GM12874 (cell line): Measurements from ENCODE around the gene KRT33A.
A peak's percentile ranks its signal among the peaks of the same experiment; 100 is the strongest.

Source experiments
- TF ChIP-seq, protein P1 (sequence below): IDR thresholded peaks from 2 replicates; pipeline ENCODE4 v1.5.1; 2011; ENCODE audit warnings: low read depth, mild to moderate bottlenecking, control low read depth, low read length, moderate library complexity; ENCODE audit not compliant: insufficient read depth

KRT33A gene

DNA sequence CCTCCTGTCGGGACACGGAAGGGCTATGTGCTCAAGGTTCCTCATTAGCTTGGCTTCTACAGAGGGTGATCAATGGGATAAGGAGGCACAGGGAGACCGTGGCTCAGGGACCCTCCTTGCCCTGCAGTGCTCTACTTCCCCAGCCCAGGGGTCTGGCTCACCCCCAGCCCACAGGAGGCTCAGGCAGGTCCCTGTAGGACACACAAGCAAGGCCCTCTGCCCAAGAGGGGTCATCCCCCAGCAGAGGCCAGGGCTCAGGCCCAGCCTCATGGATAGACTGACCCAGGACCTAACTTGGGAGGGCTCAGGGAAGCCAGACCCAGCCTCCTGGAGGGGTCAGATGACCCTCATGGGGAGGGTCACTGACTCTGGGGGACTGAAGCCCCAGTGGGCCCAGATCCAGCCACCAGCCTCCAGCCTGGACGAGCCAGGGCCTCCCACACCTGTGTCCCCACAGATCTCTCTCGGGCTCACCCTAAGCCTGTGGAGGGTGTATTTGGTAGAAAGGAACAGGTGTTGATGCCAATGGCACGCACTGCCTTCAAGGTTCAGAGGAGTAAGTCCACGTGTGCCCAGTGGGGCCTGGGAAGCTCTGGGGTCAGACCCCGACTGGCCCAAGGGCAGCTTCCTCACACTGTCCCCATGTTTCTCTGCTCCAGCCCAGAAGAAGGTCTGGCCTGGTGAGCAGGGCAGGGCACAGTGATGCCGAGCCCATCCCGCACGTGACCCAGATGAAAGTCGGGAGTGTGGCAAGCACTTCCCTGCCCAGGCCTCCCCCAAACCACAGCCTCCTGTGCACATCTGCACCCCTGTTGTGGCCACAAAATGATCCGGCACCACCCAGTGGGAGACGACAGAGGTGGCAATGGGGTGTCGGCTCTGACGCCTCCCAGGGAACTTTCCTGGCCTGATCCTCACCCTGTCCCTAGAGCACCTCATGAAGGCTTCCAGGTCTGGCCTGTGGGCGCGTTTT, 24.2 kb downstream of the KRT33A start:
- TF ChIP-seq, protein P1, sequence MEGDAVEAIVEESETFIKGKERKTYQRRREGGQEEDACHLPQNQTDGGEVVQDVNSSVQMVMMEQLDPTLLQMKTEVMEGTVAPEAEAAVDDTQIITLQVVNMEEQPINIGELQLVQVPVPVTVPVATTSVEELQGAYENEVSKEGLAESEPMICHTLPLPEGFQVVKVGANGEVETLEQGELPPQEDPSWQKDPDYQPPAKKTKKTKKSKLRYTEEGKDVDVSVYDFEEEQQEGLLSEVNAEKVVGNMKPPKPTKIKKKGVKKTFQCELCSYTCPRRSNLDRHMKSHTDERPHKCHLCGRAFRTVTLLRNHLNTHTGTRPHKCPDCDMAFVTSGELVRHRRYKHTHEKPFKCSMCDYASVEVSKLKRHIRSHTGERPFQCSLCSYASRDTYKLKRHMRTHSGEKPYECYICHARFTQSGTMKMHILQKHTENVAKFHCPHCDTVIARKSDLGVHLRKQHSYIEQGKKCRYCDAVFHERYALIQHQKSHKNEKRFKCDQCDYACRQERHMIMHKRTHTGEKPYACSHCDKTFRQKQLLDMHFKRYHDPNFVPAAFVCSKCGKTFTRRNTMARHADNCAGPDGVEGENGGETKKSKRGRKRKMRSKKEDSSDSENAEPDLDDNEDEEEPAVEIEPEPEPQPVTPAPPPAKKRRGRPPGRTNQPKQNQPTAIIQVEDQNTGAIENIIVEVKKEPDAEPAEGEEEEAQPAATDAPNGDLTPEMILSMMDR = no peak

DNA sequence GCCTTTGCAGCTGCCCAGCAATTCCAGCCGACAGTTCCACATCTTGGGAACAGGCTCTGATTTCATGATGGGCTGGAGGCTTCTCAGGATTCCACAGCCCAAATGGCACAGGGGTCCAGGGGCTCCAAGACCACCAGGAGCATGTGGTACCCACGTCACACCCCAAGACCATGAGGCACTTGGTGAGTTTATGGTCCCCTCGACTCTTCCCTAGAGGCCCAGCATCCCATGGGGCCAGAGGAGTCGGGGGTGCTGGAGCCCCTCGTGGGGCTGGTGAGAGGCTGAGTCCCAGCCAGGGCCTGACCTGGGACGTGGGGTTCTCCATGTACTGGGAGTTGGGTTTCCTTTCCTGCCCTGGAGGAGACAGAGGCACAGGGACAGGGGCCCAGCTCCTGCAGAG, 25.0 kb downstream of the KRT33A start:
- TF ChIP-seq, protein P1 = no peak

DNA sequence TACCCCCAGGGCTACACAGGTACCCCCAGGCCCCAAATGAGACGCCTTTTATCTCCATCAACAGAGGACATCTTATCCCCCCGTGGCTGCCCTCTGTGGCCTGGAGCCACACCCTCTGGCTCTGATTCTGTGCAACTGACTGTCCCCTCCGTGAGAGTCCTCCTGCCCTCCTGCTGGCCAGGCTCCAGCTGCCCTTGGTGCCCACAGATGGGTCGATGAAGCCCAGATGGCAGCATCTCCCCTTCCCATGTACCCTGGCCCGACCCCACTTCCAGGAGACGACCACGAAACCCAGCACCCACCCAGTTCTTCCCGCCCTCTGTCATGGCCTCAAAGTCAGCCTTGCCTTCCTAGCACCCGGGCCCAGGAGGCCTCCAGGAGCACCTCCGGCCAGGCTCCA, 25.5 kb downstream of the KRT33A start:
- TF ChIP-seq, protein P1 = no peak

DNA sequence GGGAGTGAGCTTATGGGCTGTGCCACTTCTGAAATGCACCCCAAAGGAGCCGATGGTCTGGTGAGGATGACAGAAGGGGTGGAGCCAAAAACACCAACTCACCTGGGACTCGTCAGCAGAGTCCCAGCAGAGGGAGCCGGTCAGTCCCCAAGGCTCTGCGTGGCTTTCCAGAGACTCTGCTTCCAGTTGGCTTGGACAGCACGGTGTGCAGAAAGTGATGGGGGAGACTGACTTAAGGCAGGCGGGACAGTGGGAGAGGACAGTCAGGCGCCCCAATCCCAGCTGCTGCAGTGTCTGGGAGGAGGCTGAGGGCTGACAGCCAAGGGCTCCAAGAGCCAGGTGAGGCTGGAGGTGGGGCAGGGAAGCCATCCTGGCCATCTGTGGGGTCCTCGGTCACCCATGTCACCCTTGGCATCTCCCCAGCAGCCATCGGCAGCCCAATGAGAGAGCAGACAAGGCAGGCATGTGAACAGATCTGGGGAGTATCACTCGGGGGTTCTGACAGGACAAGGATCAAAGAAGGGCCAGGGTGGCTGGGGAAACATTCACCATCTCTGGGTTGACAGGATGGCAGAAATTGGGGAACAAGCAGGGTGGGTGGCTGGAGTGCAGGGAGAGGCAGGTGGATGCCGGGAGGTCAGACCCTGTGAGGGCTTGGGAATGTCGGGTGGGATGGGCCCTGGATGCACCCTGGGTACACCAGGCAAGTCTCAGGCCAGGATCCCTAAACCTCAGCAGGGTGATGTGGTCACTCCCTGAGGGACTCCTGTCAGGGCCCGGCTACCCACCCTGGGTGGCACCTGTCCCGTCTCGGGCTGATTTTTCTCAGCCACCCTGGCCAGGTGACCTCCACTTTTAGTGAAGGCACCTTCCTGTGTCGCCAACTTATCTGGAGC, 26.2 kb downstream of the KRT33A start:
- TF ChIP-seq, protein P1 = no peak

DNA sequence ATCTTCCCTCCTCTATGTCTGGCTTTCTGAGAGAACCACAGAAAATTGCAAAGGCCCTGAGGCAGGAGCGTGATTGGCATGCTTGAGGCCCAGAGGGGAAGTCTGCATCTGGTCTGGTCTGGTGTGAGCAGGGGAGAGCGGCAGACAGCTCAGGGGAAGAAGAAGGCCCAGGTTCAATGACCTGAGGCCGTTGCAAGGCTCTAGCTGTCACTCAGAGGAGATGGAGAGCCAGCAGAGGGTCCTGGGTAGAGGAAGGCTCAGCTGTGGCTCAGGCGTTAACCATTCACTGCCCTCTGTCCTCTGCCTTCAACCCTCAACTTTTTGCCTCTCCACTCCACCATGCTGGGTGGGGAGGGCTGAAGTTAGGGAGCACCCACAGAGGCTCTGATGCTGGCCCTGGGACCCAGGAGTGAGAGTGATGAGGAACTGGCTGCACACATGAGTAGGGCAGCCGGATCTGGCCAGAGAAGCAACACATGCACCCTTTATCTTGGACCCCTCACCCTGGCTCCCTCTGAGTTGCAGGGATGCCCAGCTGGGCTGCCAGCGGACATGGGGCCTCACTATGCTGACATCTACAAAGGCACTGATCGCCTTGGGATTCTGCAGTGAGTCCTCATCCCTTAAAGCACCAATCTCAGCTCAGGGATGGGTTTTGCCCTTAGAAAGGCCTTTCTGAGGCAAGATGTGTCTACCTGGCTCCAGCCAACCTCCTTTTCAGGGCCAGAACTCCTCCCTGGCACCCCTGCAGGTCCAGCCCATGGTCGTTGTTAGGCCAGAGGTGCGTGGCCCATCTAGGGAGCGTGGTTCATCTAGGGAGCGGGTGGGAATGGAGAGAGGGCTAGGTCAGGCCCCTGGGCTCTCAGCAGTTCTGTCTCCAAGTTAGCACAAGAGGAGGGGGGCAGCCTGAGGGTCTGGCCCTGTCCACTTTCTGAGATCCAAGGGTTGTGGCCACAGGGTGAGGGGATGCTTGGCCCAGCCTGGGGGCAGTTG, 27.4 kb downstream of the KRT33A start:
- TF ChIP-seq, protein P1 = no peak

DNA sequence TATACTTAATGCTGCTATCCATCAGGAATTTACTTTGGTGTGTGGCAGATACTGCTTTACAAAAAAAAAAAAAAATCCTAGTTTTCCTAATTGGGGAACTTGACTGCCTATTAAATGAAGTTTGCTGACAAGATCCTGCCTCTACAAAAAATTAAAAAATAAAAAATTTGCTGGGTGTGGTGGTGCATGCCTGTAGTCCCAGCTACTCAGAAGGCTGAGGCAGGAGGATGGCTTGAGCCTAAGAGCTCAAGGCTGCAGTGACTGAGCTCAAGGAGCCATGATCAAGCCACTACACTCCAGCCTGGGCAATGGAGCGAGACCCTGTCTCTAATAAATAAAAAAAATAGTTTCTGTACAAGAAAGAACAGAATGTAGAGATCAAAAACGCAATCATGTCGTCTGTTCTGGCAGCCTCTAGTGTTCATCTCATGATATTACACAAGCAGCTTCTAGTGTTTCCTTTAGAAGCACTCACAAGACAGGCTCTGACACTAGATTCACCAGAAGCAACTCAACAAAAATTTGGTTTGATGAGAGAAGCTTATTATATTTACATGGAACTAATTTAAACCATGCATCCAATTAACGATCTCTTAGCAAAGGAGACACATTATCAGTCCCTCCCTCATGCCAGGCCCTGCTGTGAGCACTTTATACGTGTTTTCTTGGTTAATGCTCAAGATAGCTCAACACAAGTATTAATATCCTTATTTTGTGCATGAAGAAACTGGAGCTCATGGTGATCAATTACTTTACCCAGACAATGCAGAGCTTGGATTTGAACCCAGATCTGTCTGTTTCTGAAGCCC, 28.3 kb downstream of the KRT33A start:
- TF ChIP-seq, protein P1 = peak; percentile 79
